ENCODE results near the gene B3GALT5.

The B3GALT5 gene

GRCh38 chr21:39664586-39664985 is 51.8 kb downstream of the B3GALT5 start:
- TF ChIP-seq TAF1 (IDR thresholded peaks at IDR 0.05; ENCODE audit: borderline replicate concordance, insufficient read depth, low read length) (no peak), REST (IDR thresholded peaks at IDR 0.05; ENCODE audit: insufficient read depth in 1 of 2, low read depth in 2 of 2, low read length in 2 of 2) (no peak), POLR2AphosphoS5 (IDR thresholded peaks at IDR 0.05; ENCODE audit: low read depth, low read length) (no peak), SIN3A (IDR thresholded peaks at IDR 0.05; ENCODE audit: borderline replicate concordance, insufficient read depth, low read length) (no peak), FOXP2 (optimal IDR thresholded peaks at IDR 0.05; ENCODE audit: borderline replicate concordance, extremely low read depth, extremely low read length, insufficient read depth) (no peak)

GRCh38 chr21:39666026-39666425 is 53.3 kb downstream of the B3GALT5 start:
- TF ChIP-seq REST (IDR thresholded peaks at IDR 0.05; ENCODE audit: insufficient read depth in 1 of 2, low read depth in 2 of 2, low read length in 2 of 2) (no peak), POLR2AphosphoS5 (IDR thresholded peaks at IDR 0.05; ENCODE audit: low read depth, low read length) (no peak), TAF1 (IDR thresholded peaks at IDR 0.05; ENCODE audit: borderline replicate concordance, insufficient read depth, low read length) (no peak), FOXP2 (optimal IDR thresholded peaks at IDR 0.05; ENCODE audit: borderline replicate concordance, extremely low read depth, extremely low read length, insufficient read depth) (no peak)

- TF ChIP-seq TAF1 (IDR thresholded peaks at IDR 0.05; ENCODE audit: borderline replicate concordance, insufficient read depth, low read length) (no peak), SIN3A (IDR thresholded peaks at IDR 0.05; ENCODE audit: borderline replicate concordance, insufficient read depth, low read length) (no peak), POLR2AphosphoS5 (IDR thresholded peaks at IDR 0.05; ENCODE audit: low read depth, low read length) (no peak), FOXP2 (optimal IDR thresholded peaks at IDR 0.05; ENCODE audit: borderline replicate concordance, extremely low read depth, extremely low read length, insufficient read depth) (no peak), REST (IDR thresholded peaks at IDR 0.05; ENCODE audit: insufficient read depth in 1 of 2, low read depth in 2 of 2, low read length in 2 of 2) (no peak)
Measured at GRCh38 chr21:39666681-39667315, 54.1 kb downstream of the B3GALT5 start.

DNA sequence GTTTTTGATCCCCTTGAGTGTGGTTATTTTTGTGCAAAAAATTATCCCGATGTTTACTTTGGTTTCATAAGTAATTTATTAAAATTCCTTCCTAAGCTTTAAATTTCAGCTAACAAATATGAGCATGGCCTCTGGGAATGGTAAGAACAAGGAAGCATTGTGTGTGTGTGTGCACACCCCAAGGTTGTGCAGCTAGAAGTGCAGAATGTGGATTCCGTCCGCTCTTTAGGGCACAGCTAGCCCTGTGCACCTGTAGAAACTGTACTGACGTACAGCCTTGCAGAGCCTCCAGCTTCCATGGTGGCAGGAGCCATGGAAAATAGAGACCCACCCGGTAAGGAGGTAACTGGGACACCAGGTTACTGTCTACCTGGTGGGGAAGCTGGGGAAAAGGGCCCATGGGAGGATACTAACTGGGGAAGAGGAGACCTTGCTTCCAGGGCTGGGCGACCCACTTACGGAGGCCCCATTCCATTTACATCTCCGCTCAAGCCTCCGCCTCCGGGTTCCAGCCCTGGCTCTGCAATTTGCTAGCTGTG is 54.7 kb downstream of the B3GALT5 start:
- TF ChIP-seq REST (IDR thresholded peaks at IDR 0.05; ENCODE audit: insufficient read depth in 1 of 2, low read depth in 2 of 2, low read length in 2 of 2): no peak
- no peak for TF ChIP-seq POLR2AphosphoS5 (IDR thresholded peaks at IDR 0.05; ENCODE audit: low read depth, low read length)
- TF ChIP-seq TAF1 (IDR thresholded peaks at IDR 0.05; ENCODE audit: borderline replicate concordance, insufficient read depth, low read length): no peak
- TF ChIP-seq SIN3A (IDR thresholded peaks at IDR 0.05; ENCODE audit: borderline replicate concordance, insufficient read depth, low read length): no peak
- no peak for TF ChIP-seq FOXP2 (optimal IDR thresholded peaks at IDR 0.05; ENCODE audit: borderline replicate concordance, extremely low read depth, extremely low read length, insufficient read depth)
